ENCODE measurements around the gene OLFML2A.
"Not testable (repeated sequence)": the region's sequence is repeated elsewhere in the genome, so short reads cannot be mapped to it uniquely, and the experiment has no call there.

OLFML2A gene

DNA sequence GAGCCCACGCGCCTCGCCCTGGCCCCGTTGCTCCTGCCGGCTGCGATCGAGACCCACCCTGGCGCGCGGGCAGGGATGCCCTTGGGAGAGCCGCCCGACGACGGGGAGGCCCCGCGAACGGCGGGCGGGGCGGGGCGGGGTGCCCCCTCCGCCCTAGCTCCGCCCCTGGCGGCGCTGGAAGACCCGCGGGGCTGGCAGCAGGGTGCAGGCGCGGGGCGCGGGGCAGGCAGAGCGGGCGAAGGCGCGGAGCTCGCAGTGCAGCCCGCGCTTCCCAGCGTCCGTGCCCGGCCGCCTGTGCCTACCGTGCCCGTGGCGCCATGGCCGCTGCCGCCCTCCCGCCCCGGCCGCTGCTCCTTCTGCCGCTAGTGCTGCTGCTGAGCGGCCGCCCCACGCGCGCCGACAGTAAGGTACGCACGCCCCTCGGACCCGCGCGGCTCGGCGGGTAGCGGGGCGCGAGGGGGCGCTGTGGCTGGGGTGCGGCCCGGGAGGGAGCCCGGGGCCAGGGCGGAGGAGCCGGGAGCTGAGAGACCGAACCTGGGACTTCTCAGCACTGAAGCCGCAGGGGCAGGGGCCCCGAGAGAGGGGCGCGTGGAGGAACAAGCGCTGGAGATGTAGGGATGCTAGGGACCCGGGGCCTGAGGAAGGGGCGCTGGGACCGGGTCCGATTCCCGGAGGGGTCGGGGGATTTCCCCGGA is at the start of gene OLFML2A:
TSS of gene OLFML2A (plus strand) at position 180 of the 695 bp plus-strand sequence. CDS start at position 318, 138 bp downstream.
- H3K4me3 ChIP-seq (ENCODE audit: low read depth, low read length), result peak within 1 kb of the TSS; percentile 47

DNA sequence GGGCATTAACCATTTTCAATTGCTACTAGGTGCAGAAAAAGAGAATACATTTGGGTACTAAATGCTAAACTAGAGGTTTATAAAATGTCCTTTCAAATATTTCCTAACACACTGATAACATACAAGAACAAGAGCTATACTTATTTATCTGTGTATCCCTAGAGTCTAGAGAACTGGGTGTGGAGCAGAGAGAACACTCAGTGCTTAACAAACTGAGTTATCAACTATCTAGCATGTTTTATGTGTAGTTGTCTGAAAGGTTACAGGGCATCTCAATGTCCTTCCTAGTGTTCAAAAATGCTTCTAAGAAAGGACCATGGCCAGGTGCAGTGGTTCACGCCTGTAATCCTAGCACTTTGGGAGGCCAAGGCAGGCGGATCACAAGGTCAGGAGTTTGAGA is 46.2 kb upstream of the OLFML2A start:
- H3K4me3 ChIP-seq (ENCODE audit: low read depth, low read length), result no peak overlapping the region

DNA sequence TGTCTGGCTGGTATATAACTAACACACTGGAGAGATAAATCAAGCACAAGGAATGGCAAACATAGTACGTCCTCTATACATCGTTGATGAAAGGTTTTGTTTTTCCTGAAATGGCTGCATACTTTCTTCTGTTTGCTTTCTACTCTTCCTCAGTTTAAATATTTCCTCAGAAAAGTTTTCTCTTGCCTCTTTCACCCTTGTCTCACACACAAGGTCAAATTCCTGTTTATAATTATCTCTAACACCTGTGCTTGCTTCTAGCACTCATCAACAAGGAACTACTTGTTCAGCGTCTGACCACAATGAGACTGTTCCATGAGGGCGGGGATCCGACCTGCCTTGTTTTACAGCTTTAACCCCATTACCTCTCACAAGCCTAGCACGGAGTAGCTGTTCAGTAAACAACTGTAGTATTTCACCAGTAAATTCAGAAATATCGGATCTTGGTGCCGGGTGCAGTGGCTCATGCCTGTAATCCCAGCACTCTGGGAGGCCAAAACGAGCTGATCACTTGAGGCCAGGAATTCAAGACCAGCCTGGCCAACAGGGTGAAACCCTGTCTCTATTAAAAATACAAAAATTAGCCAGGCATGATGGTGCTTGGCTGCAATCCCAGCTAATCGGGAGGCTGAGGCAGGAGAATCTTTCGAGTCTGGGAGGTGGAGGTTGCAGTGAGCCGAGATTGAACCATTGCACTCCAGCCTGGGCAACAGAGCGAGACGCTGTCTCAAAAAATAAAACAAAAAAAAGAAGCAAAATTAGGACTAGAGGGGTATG is 42.8 kb upstream of the OLFML2A start:
- H3K4me3 ChIP-seq (ENCODE audit: low read depth, low read length), result no peak overlapping the region

DNA sequence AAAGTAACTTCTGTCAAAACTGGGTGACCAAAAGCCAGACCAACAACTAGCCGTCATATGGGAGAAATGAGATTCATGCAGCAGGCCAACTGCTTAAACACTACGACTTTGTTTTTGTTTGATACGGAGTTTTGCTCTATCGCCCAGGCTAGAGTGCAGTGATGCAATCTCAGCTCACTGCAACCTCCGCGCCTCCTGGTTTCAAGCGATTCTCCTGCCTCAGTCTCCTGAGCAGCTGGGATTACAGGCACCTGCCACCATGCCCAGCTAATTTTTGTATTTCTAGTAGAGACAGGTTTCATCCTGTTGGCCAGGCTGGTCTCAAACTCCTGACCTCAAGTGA is 42.2 kb upstream of the OLFML2A start:
- not testable (repeated sequence) for H3K4me3 ChIP-seq (ENCODE audit: low read depth, low read length)

DNA sequence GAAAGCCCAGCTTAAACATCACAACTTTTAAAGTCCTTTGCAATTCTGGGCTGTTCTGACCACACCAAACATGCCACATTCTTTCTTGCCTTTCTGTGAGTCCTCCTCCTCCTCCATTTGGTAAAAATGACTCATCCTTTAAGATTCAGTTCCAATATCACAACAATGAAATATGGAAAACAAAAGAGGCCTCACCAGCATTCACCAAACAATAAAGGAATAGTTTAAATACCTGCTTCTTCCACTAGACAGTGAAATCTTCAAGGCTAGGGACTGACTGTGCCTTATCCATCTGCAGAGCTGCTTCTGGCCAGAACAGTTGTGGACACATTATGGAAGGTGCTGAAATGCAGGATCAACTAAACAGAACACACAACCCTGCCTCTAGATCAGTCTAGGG is 41.8 kb upstream of the OLFML2A start:
- H3K4me3 ChIP-seq (ENCODE audit: low read depth, low read length), result no peak overlapping the region

DNA sequence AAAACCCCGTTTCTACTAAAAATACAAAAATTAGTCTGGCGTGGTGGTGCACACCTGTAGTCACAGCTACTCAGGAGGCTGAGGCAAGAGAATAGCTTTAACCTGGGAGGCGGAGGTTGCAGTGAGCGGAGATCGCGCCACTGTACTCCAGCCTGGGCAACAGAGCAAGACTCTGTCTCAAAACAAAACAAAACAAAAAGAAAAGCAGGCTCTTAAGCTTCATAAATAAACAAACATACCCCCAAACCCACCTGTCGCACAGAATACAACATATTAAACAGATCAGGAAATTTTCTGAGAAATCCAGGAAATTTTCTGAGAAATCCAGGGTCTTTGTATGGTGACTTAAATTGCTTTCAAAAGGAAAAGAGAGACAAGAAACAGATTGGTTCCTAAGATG is 38.9 kb upstream of the OLFML2A start:
- not testable (repeated sequence) for H3K4me3 ChIP-seq (ENCODE audit: low read depth, low read length)

DNA sequence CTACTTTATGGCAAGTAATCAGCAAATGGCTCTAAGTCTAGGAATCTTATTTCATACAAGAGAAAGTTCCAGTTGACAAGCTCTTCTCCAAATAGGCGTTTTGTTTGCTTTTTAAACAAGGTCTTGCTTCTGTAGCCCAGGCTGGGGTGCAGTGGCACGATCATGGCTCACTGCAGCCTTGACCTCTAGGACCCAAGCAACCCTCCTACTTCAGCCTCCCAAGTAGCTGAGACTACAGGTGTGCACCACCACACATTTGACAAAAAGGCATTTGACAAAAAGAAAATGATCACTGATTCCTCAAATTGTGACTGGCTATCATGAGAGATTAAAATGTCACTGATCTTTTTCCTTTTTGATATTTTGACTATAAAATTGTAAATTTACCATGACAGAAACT is 37.6 kb upstream of the OLFML2A start:
- no peak overlapping the region for H3K4me3 ChIP-seq (ENCODE audit: low read depth, low read length)

DNA sequence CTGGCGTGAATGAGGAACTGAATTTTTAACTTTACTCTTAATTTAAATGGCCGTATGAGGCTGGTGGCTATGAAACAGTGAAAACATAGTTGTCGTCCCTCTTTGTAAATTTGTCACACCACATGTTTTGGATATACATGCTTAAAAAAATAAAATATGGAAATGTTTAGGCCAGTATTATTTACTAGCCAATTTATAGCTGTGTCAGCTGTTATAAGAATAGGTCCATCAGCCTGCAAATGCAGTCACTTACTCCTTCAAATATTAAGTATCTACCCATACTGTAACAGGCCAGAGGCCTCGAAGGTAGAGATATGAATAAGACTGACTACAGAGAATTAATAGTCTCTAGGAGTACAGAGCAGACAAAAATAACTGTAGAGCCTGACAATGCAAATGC is 35.8 kb upstream of the OLFML2A start:
- H3K4me3 ChIP-seq (ENCODE audit: low read depth, low read length), result no peak overlapping the region

DNA sequence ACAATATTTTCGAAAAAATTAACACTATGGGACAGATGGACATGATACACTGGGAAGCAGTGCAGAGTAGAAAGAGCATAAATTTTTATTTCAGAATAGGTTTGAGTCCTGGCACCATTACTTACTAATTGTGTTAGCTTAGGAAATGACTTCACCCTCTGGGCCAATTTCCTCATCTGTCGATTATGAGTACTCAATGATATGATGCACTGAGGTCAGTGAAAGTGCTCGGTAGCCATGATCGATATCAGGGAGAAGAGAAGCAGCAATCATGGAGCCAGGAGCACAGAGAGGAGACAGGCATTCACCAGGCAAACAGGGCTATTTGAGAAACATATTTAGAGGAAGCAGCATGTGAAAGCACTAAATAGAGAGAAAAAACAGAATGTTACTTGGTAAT is 35.3 kb upstream of the OLFML2A start:
- H3K4me3 ChIP-seq (ENCODE audit: low read depth, low read length), result no peak overlapping the region

DNA sequence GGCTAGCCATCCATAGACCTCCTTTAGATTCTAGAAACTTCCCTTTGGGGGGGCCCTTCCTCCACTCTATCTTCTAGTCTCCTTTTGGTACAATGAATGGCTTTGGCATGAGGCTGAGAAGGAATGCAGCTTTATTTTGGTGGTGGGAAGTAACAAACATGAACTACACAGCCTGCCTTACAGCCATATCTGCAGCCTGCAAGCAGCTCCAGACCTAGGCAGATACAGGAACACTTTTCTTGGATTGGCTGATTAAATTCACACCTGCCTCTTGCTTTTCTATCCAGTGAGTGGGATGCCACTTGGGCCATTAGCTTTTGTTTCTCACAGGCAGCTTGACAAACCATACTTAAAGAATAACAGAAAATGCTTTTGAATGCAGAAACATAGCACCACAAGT is 34.0 kb upstream of the OLFML2A start:
- no peak overlapping the region for H3K4me3 ChIP-seq (ENCODE audit: low read depth, low read length)

DNA sequence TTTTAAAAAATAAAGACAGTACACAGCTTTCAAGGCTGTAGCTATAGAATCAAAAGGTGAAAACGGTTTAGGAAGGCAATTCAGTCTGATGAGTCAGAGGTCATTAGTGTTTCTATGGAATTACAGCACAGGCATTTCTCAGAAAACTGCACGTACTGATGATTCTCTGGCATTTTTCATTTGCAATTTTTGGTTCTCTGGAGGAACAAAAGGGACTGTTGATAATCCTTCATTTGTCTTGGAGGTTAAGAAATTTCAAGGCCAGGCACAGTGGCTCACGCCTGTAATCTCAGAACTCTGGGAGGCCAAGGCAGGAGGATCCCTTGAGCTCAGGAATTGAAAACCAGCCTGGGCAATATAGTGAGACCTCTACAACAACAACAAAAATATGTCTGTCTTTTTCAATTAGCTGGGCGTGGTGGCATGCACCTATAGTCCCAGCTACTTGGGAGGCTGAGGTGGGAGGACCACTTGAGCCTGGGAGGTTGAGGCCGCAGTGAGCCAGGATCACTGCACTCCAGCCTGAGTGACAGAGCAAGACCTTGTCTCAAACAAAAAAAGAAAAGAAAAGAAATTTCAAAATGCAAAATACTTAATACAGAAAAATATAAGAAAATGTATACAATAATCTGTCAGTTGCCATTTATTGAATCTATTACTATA is 33.1 kb upstream of the OLFML2A start:
- no peak overlapping the region for H3K4me3 ChIP-seq (ENCODE audit: low read depth, low read length)

DNA sequence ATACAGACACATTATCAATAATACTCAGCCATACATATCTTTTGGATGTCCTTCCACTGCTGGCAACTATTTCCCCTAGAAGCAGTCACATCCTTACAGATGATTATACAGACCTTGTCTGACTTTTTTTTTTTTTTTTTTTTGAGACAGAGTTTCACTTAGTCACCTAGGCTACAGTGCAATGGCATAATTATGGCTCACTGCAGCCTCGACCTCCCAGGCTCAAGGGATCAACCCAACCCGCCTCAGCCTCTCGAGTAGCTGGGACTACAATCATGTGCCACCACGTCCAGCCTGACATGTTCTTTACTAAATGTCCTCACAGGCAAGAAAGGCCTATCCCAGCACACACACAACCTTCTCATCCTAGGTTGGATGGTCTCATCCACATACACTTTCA is 29.9 kb upstream of the OLFML2A start:
- H3K4me3 ChIP-seq (ENCODE audit: low read depth, low read length), result no peak overlapping the region

DNA sequence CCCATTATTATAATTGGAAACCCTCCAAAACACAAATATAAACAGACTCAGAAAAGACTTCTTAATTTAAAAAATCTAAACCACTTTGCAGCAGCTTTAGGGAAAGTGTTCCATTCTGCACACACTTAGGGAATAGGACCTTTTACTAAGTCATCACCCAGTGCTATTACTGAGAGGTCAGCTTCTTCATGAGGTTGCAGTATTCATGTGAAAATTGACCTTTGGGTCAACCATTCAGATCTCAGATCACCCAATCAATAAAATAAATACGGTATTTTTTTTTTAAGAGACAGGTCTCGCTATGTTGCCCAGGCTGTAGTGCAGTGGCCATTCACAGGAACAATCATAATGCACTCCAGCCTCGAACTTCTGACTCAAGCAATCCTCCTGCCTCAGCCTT is 27.6 kb upstream of the OLFML2A start:
- no peak overlapping the region for H3K4me3 ChIP-seq (ENCODE audit: low read depth, low read length)

DNA sequence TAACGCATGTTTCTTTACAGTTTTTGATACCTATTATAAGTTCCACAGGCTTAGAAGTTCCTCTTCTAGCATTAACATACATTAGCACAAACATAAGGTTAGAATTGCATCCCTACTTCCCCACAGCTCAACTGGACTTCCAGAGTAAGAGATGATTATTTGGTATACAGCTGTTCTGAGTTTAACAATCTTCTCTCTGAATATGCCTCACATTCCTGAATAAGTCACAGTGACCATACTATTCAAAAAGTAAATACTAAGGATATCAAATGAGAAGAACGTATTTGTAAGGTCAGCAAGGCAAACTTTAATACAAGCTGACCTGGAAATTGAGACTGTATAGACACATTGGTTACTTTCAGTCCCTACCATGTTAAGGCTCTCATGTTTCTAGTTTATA is 27.2 kb upstream of the OLFML2A start:
- no peak overlapping the region for H3K4me3 ChIP-seq (ENCODE audit: low read depth, low read length)

DNA sequence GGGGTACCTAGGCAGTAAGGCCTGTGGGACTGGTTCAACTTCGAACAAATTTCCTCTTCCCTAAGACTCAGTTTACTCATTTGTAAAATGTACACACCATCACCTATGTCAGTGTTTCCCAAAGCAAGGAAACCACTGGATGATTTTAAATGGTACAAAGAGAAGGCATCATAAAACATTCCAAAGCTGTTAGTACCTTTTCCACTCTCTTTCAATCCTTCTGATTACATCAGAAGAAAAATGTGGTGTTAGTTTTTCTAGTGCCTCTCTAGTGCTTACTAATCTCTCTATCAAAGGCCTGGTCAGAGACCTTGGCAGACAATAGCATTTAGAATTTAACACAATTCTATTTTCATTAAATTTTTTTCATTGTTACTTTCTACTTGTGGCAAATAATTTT is 24.0 kb upstream of the OLFML2A start:
- no peak overlapping the region for H3K4me3 ChIP-seq (ENCODE audit: low read depth, low read length)

DNA sequence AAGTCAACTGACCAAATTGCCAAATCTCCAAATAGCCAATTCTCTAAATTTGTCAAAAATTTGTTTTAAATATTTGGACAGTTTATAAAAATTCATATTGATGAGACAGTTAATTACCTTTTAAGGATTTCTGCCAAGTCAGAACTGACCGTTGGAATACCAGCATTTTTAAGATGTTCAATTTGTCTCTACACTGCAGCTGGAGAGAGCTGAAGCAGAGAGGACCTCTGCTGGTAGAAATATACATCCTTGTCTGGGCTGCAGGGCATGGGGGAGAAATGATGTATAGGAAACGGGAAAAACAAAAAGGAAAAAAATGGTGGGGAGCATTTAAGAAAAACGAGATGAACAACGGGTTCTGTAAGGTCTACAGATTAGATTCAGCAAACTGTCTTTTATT is 22.6 kb upstream of the OLFML2A start:
- H3K4me3 ChIP-seq (ENCODE audit: low read depth, low read length), result no peak overlapping the region

DNA sequence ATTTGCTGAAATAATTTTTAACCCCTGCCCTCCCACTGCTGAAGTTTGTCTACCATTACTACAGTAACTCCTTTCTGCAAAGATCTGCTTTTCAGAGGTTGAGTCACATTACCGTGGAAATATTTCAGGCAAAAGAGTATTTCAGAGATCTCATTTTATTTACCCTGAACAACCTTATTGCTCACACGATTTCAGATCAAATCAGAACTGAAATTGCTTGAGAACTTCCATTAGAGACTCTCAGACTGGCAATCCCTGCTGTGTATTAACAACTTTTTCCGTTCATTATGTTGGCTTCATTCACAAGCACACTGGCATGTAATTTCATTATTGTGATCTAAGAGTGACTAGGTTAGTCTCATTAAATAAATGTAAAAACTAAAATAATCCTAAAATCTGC is 21.9 kb upstream of the OLFML2A start:
- H3K4me3 ChIP-seq (ENCODE audit: low read depth, low read length), result no peak overlapping the region

DNA sequence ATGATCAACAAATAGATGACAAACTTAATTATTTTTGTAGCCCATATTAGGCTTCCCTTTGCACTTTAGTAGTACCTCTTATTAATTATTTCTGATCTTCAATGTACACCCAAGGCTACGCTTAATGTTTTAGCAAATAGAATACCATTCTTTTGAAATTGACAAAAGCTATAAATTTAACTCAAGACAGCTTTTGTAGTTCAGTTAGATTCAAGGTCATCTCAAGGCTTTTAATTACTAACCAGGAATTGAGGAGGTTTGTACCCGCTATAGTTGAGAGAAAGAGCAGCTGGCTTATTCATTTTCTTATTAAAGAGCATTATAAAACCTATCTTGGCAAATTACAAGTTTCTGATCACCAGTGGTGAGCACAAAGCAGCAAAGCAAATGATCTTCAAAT is 20.9 kb upstream of the OLFML2A start:
- no peak overlapping the region for H3K4me3 ChIP-seq (ENCODE audit: low read depth, low read length)

DNA sequence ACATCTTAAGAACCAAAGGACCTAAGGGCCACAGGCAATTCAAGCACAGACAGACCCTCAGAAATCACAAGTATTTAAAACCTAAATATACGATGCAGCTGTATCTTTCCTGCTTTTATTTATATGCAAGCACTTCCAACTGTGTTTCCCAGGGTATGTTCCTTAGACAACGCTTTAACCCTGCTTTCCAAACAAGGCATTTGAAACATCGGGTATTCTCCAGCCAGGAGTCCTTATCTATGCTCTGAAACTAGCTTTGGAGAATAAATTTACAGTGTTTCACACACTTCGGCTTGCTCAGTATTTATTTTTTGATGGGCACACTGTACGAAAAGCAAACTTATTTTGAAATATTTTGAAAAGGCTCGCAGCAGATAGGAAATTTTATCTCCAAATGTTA is 19.3 kb upstream of the OLFML2A start:
- no peak overlapping the region for H3K4me3 ChIP-seq (ENCODE audit: low read depth, low read length)

DNA sequence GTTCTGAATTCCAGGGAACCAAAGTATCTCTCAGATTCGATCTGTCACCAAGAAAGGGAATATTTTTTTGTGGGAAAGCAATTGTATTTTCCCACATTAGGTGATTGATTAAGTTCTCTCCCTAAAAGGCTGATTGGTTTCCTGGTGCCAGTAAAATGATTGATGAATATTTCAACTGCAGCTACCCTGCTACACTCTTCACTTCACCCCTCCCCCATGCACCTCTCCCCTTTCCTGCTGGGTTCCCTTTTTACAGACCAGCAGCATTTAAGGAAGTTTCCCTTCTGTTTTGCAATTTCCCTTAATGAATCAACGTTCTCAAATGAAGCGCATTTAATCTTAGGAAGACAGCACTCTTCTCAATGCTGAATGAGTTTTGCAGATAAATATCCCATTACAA is 18.9 kb upstream of the OLFML2A start:
- no peak overlapping the region for H3K4me3 ChIP-seq (ENCODE audit: low read depth, low read length)

DNA sequence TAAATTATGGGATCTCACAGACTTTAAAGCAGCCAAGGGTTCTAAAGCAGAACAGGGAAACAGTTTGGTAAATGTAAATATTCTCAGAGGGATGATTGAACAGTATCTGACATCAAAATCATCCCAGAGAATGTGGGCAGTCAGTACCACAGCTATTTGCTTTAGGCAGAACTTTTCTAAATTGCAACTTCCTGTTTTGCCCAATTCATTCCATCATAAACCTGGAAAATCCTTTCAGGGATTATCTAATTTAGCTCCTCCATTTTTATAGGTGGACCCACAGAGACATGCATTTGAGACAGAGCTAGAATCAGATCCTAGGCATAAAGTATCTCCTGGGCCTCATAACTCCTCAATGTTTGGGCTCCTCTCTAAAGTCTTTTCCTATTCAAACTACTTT is 18.2 kb upstream of the OLFML2A start:
- H3K4me3 ChIP-seq (ENCODE audit: low read depth, low read length), result no peak overlapping the region

DNA sequence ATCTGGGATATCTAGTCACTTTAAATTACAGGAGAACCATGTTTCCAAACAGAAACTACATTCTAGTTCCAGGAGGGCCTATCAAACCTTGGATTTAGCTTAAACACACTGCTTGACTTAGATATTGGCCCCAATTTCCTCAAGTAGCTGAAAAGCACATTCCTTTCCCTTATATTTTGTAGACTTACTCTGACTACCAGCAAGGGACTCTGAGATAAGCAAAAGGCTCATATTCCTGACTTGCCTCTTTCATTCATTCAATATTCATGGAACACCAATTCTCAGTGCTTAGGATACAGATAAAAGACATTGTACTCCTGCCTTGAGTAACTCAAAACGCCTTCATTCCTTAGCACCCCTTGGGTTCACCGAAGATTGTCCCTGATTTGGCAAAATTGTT is 17.6 kb upstream of the OLFML2A start:
- H3K4me3 ChIP-seq (ENCODE audit: low read depth, low read length), result no peak overlapping the region
